SIG-M5 treated with dmso at 0.1 percent for 504 hours (cell line): ENCODE results near the gene CD68.

Experiments used
- DNase-seq: peaks from one replicate; lab custom pipeline; 2025; ENCODE audit not compliant: unreplicated experiment; lab: John Stamatoyannopoulos, UW

CD68 gene

GRCh38 chr17:7579001-7579833 lies at the start of gene CD68:
Gene CD68 (plus strand): TSS chr17:7579638. CDS start chr17:7579678, 40 bp downstream.
- peak; percentile 99 for DNase-seq

GRCh38 chr17:7530023-7530900 lies 49.2 kb upstream of the CD68 start:
- no peak for DNase-seq

GRCh38 chr17:7538050-7538449 lies 41.4 kb upstream of the CD68 start:
- no peak for DNase-seq

GRCh38 chr17:7538891-7539545 lies 40.4 kb upstream of the CD68 start:
- DNase-seq = no peak

- no peak for DNase-seq
Measured at GRCh38 chr17:7541074-7541621, 38.3 kb upstream of the CD68 start.

GRCh38 chr17:7544911-7545310 lies 34.5 kb upstream of the CD68 start:
- no peak for DNase-seq

GRCh38 chr17:7548585-7549400 lies 30.6 kb upstream of the CD68 start, which contains the start of gene TNFSF12:
Gene TNFSF12 (plus strand): TSS chr17:7549058. CDS start chr17:7549154, 96 bp downstream.
- DNase-seq = no peak

GRCh38 chr17:7549401-7550055 lies 29.9 kb upstream of the CD68 start:
- DNase-seq = no peak

- DNase-seq = no peak
Measured at GRCh38 chr17:7550344-7550743, 29.1 kb upstream of the CD68 start.

GRCh38 chr17:7551396-7551795 lies 28.0 kb upstream of the CD68 start:
- no peak for DNase-seq

GRCh38 chr17:7552621-7553051 lies 26.8 kb upstream of the CD68 start:
- peak; percentile 86 for DNase-seq

- no peak for DNase-seq
Measured at GRCh38 chr17:7553356-7553755, 26.1 kb upstream of the CD68 start.

GRCh38 chr17:7555320-7555948 lies 24.0 kb upstream of the CD68 start:
- DNase-seq = no peak

GRCh38 chr17:7556627-7557026 lies 22.8 kb upstream of the CD68 start:
- no peak for DNase-seq

- DNase-seq = no peak
Measured at GRCh38 chr17:7557147-7557764, 22.2 kb upstream of the CD68 start.

- DNase-seq = peak; percentile 84
Measured at GRCh38 chr17:7557775-7558543, 21.5 kb upstream of the CD68 start.

GRCh38 chr17:7558544-7559319 lies 20.7 kb upstream of the CD68 start, which contains the start of gene TNFSF13:
Gene TNFSF13 (plus strand): TSS chr17:7558750. CDS start chr17:7559040, 290 bp downstream.
- peak; percentile 92 for DNase-seq
